Ovary (tissue), 3 donors: ENCODE data around the gene CACNA1D.

ENCODE experiments used
- EP300 ChIP-seq: sonication (generic); formaldehyde crosslinking; IDR thresholded peaks from one replicate; pipeline ENCODE4 v1.6.1; 2017; ENCODE audit warnings: antibody characterized with exemption
- POLR2A ChIP-seq: fragments of 450-650 bp; IDR thresholded peaks from one replicate; pipeline ENCODE4 v1.6.1; 2017; ENCODE audit warnings: antibody characterized with exemption, mild to moderate bottlenecking, moderate library complexity
- TF ChIP-seq, protein P1 (sequence below), 3 donors: fragments of 450-650 bp in 2 of 3; fragments of 200-600 bp in 1 of 3; IDR thresholded peaks; one replicate each; pipeline versions ENCODE4 v1.5.1 to v1.8.0; 2016 to 2022; ENCODE audit warnings: antibody characterized with exemption in 3 of 3, mild to moderate bottlenecking in 1 of 3
- donor health status: DM: no; HTN: no; CAD: no.

- TF ChIP-seq, protein P1, sequence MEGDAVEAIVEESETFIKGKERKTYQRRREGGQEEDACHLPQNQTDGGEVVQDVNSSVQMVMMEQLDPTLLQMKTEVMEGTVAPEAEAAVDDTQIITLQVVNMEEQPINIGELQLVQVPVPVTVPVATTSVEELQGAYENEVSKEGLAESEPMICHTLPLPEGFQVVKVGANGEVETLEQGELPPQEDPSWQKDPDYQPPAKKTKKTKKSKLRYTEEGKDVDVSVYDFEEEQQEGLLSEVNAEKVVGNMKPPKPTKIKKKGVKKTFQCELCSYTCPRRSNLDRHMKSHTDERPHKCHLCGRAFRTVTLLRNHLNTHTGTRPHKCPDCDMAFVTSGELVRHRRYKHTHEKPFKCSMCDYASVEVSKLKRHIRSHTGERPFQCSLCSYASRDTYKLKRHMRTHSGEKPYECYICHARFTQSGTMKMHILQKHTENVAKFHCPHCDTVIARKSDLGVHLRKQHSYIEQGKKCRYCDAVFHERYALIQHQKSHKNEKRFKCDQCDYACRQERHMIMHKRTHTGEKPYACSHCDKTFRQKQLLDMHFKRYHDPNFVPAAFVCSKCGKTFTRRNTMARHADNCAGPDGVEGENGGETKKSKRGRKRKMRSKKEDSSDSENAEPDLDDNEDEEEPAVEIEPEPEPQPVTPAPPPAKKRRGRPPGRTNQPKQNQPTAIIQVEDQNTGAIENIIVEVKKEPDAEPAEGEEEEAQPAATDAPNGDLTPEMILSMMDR (IDR thresholded peaks at IDR 0.05) = no peak
- TF ChIP-seq POLR2A = no peak
- TF ChIP-seq EP300 = no peak
Observed at GRCh38 chr3:53813876-53814275, 319.5 kb downstream of the CACNA1D start.
